GM23248 (cell line): ENCODE measurements around the gene KIF3B. TPM values are rescaled to one million over a fixed set of nuclear protein-coding genes. Genes with fewer than 3 reads are reported as not detected.

Experiments
- DNase-seq: peaks from one replicate; pipeline ENCODE4 v3.0.0-alpha.2; 2015
- H2AFZ ChIP-seq: fragments of 200-600 bp; sonication (generic); 2 replicates; pipeline ENCODE4 v1.6.1; 2016; ENCODE audit warnings: antibody characterized with exemption
- H3F3A ChIP-seq: fragments of 200-600 bp; sonication (generic); 2 replicates; pipeline ENCODE4 v1.6.1; 2016; ENCODE audit warnings: mild to moderate bottlenecking, antibody characterized with exemption, mixed run types; ENCODE audit not compliant: insufficient read depth
- H3K27ac ChIP-seq: fragments of 200-600 bp; sonication (generic); 2 replicates; pipeline ENCODE4 v1.5.1; 2016; ENCODE audit warnings: mild to moderate bottlenecking
- H3K27me3 ChIP-seq: fragments of 200-600 bp; sonication (generic); replicated peaks from 2 replicates; pipeline ENCODE4 v1.6.1; 2016; ENCODE audit warnings: mild to moderate bottlenecking; ENCODE audit not compliant: insufficient read depth
- H3K36me3 ChIP-seq: fragments of 200-600 bp; sonication (generic); 2 replicates; pipeline ENCODE4 v1.6.1; 2016; ENCODE audit warnings: low read depth, mild to moderate bottlenecking
- H3K4me1 ChIP-seq: fragments of 200-600 bp; sonication (generic); 2 replicates; pipeline ENCODE4 v1.6.1; 2016; ENCODE audit warnings: mild to moderate bottlenecking; ENCODE audit not compliant: insufficient read depth
- H3K4me2 ChIP-seq: fragments of 200-600 bp; sonication (generic); one replicate; pipeline ENCODE4 v1.6.1; 2016; ENCODE audit warnings: mild to moderate bottlenecking; ENCODE audit not compliant: unreplicated experiment
- H3K4me3 ChIP-seq: fragments of 200-600 bp; sonication (generic); 2 replicates; pipeline ENCODE4 v1.5.1; 2016; ENCODE audit warnings: mild to moderate bottlenecking
- H3K79me2 ChIP-seq: fragments of 200-600 bp; sonication (generic); 2 replicates; pipeline ENCODE4 v1.6.1; 2016; ENCODE audit warnings: mild to moderate bottlenecking; ENCODE audit not compliant: insufficient read depth
- H3K9ac ChIP-seq: fragments of 200-600 bp; sonication (generic); 2 replicates; pipeline ENCODE4 v1.6.1; 2016; ENCODE audit warnings: mild to moderate bottlenecking
- H3K9me2 ChIP-seq: fragments of 200-600 bp; sonication (generic); 2 replicates; pipeline ENCODE4 v1.6.1; 2016; ENCODE audit warnings: mixed run types, mild to moderate bottlenecking, moderate library complexity; ENCODE audit not compliant: insufficient read depth
- H3K9me3 ChIP-seq: fragments of 200-600 bp; sonication (generic); one replicate; pipeline ENCODE4 v1.6.1; 2017; ENCODE audit warnings: low read depth
- H4K20me1 ChIP-seq: fragments of 200-600 bp; sonication (generic); 2 replicates; pipeline ENCODE4 v1.6.0; 2016; ENCODE audit not compliant: insufficient read depth
- EZH2 ChIP-seq: fragments of 200-600 bp; sonication (generic); IDR thresholded peaks from 2 replicates; pipeline ENCODE4 v1.6.1; 2018; ENCODE audit warnings: antibody characterized with exemption, mild to moderate bottlenecking; ENCODE audit not compliant: insufficient read depth, poor library complexity, severe bottlenecking
- EZH2phosphoT487 ChIP-seq: fragments of 200-600 bp; sonication (generic); IDR thresholded peaks from 2 replicates; pipeline ENCODE4 v1.6.1; 2018; ENCODE audit warnings: antibody characterized with exemption, moderate library complexity, mild to moderate bottlenecking, low read depth; ENCODE audit not compliant: insufficient read depth
- WGBS, 2 experiments: methylation state at CpG; one replicate each; pipeline ENCODE4 v1.1.6; 2015 to 2017; ENCODE audit warnings: low lambda C conversion rate in 2 of 2, low coverage in 1 of 2; ENCODE audit errors: missing lambda C conversion rate in 2 of 2; 5-methylcytosine and 5-hydroxymethylcytosine counted together
- in situ Hi-C: fragments of 300-500 bp; cut with MboI; formaldehyde crosslinking; loops from 2 replicates; pipeline ENCODE4 v1.15.0; 2020
- polyA plus RNA-seq: library from polyadenylated mRNA; unstranded; fragments of >200 nt; fragmentation: Nextera tagmentation; extraction: Ambion mirVana; gene quantifications from 2 replicates; pipeline ENCODE4 v1.2.1, GENCODE V29; 2016
- total RNA-seq: library from RNA; depleted of rRNA; stranded (reverse); fragments of >200 nt; shearing (Covaris generic); gene quantifications from 2 replicates; pipeline ENCODE4 v1.2.3, GENCODE V29; 2014

Gene KIF3B
- total and polyA plus RNA-seq, 2 experiments from 2014 or later: 8.8 to 28.3 TPM

GRCh38 chr20:32304131-32304746, 26.8 kb downstream of the KIF3B start:
- H4K20me1 ChIP-seq: no peaks in the 10 kb centered on the region
- H3K27ac ChIP-seq: no peak overlapping the region
- H2AFZ ChIP-seq: no peak overlapping the region
- no peaks in the 10 kb centered on the region for H3K9me3 ChIP-seq
- no peaks in the 10 kb centered on the region for H3K36me3 ChIP-seq
- no peak overlapping the region for H3K9ac ChIP-seq
- H3K4me3 ChIP-seq: no peak overlapping the region
- H3F3A ChIP-seq: no peaks in the 10 kb centered on the region
- 47 to 52% methylated on average over 2 of the region's 2 CpGs for WGBS, 2 experiments
- H3K27me3 ChIP-seq: no peaks in the 10 kb centered on the region
- H3K79me2 ChIP-seq: peaks cover 61% of the 10 kb centered on the region
- in situ Hi-C loops: no loop called here
- DNase-seq: no peak
- H3K4me2 ChIP-seq: no peak overlapping the region
- H3K9me2 ChIP-seq: no peaks in the 10 kb centered on the region
- peaks cover 7% of the 10 kb centered on the region; the same call in 1 of the 2 replicates for H3K4me1 ChIP-seq
- TF ChIP-seq EZH2: no peak
- no peak for TF ChIP-seq EZH2phosphoT487

DNA sequence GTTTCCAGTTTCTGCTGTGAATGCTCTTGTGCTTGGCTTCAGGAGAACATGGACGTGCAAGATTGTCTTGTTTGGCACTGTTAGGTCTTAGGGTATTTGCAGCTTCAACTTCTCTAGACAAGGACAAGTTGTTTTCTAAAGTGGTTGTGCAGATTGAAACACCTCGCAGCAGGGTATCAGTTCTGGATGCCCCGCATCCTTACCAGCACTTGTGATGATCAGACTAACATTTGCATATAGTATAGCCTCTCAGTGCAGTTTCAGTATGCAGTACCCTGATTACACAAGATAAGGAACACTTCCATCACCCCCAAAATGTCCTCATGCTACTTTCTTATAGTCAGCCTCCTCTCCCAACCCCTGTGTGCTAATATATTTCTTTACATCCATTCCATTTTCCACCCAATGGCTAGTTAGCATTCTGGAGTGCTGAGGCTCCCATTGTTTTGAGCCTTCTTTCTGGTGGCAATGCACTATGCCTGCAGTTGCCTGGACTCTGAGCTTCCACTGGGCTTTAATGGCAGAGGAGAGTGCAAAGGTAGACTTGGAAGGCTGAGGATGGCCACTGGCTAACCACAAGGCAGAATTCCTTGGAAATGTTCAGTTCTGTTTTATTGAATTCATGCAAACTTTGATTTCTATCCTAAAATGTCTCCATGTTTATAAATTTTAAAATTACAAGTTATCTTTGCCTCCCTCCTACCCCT, 35.4 kb downstream of the KIF3B start:
- H3K9me2 ChIP-seq: no peaks in the 10 kb centered on the region
- H3K4me2 ChIP-seq: no peak overlapping the region
- TF ChIP-seq EZH2phosphoT487 (no peak), EZH2 (no peak)
- no peak overlapping the region for H2AFZ ChIP-seq
- H3K4me3 ChIP-seq: no peak overlapping the region
- H3K9me3 ChIP-seq: no peaks in the 10 kb centered on the region
- H3K27ac ChIP-seq: no peak overlapping the region
- in situ Hi-C loops: no loop called here
- 53% methylated on average over 3 of the region's 3 CpGs for WGBS, 2 experiments
- no peak for DNase-seq
- H3K4me1 ChIP-seq: no peaks in the 10 kb centered on the region
- no peaks in the 10 kb centered on the region for H3K27me3 ChIP-seq
- 0 out of 2 replicates have a peak, but pooled peaks cover 4% of the 10 kb centered on the region for H4K20me1 ChIP-seq
- H3K9ac ChIP-seq: no peak overlapping the region
- no peaks in the 10 kb centered on the region for H3F3A ChIP-seq
- H3K36me3 ChIP-seq: peaks cover 18% of the 10 kb centered on the region; the same call in 1 of the 2 replicates
- peaks cover 14% of the 10 kb centered on the region; the same call in 1 of the 2 replicates for H3K79me2 ChIP-seq

- Histone ChIP-seq H3K27ac (no peak overlapping the region), H3K27me3 (no peaks in the 10 kb centered on the region), H3K79me2 (peaks cover 14% of the 10 kb centered on the region; the same call in 1 of the 2 replicates), H2AFZ (no peak overlapping the region), H3K4me3 (no peak overlapping the region), H3K9me2 (no peaks in the 10 kb centered on the region), H3F3A (no peaks in the 10 kb centered on the region), H3K9ac (no peak overlapping the region), H3K9me3 (no peaks in the 10 kb centered on the region), H3K4me2 (no peak overlapping the region), H4K20me1 (0 out of 2 replicates have a peak, but pooled peaks cover 4% of the 10 kb centered on the region), H3K4me1 (no peaks in the 10 kb centered on the region), H3K36me3 (peaks cover 24% of the 10 kb centered on the region; the same call in 1 of the 2 replicates)
- in situ Hi-C loops: no loop called here
- TF ChIP-seq EZH2phosphoT487: no peak
- TF ChIP-seq EZH2: no peak
- DNase-seq: no peak
- 91 to 94% methylated on average over 1 of the region's 1 CpG for WGBS, 2 experiments
These were observed 37.3 kb downstream of the KIF3B start for GRCh38 chr20:32314768-32315167.

- WGBS, 2 experiments: 93 to 98% methylated on average over 3 of the region's 3 CpGs
- no peak for DNase-seq
- no peak overlapping the region for H3K9ac ChIP-seq
These were observed 37.9 kb downstream of the KIF3B start for GRCh38 chr20:32315399-32315798.

More at GRCh38 chr20:32315399-32315798, 37.9 kb downstream of the KIF3B start:
- Histone ChIP-seq H3K9me3 (no peaks in the 10 kb centered on the region), H3K27me3 (no peaks in the 10 kb centered on the region), H3F3A (no peaks in the 10 kb centered on the region), H3K36me3 (peaks cover 26% of the 10 kb centered on the region; the same call in 1 of the 2 replicates), H3K4me1 (no peaks in the 10 kb centered on the region), H3K4me3 (no peak overlapping the region), H3K4me2 (no peak overlapping the region), H4K20me1 (0 out of 2 replicates have a peak, but pooled peaks cover 4% of the 10 kb centered on the region), H2AFZ (no peak overlapping the region), H3K27ac (no peak overlapping the region), H3K79me2 (peaks cover 14% of the 10 kb centered on the region; the same call in 1 of the 2 replicates), H3K9me2 (no peaks in the 10 kb centered on the region)
- in situ Hi-C loops: no loop called here
- TF ChIP-seq EZH2phosphoT487 (no peak), EZH2 (no peak)
